Fibroblast of skin of left biceps (primary cell): ENCODE results near the gene NF1.
"Not testable (repeated sequence)": the region's sequence is repeated elsewhere in the genome, so short reads cannot be mapped to it uniquely, and the experiment has no call there.

ENCODE experiments used
- DNase-seq, 2 experiments: peaks; one replicate each; pipeline ENCODE4 v3.0.0-alpha.2; 2013; ENCODE audit warnings: low read depth in 2 of 2

Gene NF1

GRCh38 chr17:31178951-31179350, 84.2 kb downstream of the NF1 start:
- not testable (repeated sequence) for DNase-seq

- DNase-seq = no peak
These were observed 100.5 kb downstream of the NF1 start for GRCh38 chr17:31195305-31195704.

DNA sequence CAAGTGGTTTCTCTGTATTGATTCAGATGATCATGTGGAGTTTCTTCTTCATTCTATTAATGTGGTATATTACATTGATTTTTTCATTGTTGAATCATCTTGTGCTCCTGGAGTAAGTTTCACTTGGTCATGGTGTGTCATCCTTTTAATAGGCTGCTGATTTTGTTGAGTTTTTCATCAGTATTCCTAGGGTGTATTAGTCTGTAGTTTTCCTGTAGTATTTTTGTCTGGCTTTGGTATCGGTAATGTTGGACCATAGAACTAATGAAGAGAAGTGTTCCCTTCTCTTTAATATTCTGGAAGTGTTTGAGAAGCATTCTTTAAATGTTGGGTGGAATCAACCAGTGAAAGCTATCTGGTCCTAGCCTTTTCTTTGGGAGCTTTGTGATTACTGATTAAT, 103.2 kb downstream of the NF1 start:
- DNase-seq = no peak

- not testable (repeated sequence) for DNase-seq
These were observed 103.9 kb downstream of the NF1 start for GRCh38 chr17:31198666-31199065.

- DNase-seq = no peak
These were observed 105.5 kb downstream of the NF1 start for GRCh38 chr17:31200287-31200686.

DNA sequence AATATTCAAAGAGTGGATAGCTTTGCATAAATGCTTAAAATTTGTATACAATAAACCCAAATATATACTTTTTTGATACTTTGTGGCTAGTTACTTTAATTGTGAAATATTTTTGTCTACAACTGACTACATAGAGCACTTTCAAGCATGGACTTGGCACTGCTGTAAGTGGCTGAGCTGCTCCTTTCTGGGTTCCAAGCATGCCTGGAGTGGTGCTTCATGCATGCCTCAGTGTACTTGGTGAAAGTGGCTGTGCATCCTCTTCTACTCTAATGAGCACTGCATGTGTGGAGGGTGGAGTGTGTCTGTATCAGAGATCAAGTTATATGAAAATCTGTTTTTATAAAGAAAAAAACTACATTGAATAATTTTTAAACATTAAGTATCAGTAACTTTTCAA, 108.2 kb downstream of the NF1 start:
- DNase-seq = no peak

GRCh38 chr17:31211352-31212012, 116.7 kb downstream of the NF1 start:
- no peak for DNase-seq

- DNase-seq = peak; percentile 68 to 77
These were observed 121.4 kb downstream of the NF1 start for GRCh38 chr17:31216031-31216751.

DNA sequence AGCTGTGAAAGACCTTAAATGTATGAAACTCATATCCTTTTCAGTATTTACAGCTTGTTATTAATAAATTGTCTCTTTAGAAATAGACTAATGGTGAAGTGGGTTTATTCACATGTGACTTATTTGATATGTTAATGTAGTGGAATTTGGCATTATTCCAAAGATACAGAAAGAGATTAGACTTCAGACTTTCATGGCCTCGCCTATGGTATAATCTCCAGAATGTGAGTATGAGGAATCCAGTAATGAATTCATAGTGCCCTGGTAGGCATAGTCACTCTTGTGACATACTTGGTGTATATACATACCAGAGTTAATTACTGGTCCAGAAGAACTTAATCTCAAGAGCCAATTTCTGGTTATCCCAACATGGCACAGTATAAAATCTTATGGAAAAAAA, 129.6 kb downstream of the NF1 start:
- no peak for DNase-seq

- no peak for DNase-seq
These were observed 131.1 kb downstream of the NF1 start for GRCh38 chr17:31225831-31226230.

- no peak for DNase-seq
These were observed 131.6 kb downstream of the NF1 start for GRCh38 chr17:31226373-31226772.

DNA sequence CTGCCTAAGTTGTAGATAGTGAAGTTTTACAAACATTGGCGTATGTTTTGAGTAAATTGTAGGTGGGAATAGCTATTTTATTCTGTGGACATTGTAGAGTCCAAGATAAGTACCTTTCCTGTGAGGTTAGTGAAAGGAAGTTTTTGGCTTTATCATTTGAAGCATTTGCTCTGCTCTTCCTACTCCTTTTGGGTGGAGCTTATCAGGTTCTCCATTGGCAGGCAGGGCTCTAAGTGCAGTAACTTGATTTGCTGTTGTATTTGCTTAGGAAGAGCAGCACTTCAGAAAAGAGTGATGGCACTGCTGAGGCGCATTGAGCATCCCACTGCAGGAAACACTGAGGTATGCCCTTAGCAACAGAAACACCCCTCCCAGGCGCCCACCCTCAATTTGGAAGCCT, 132.2 kb downstream of the NF1 start:
- DNase-seq = no peak

- DNase-seq = no peak
These were observed 137.1 kb downstream of the NF1 start for GRCh38 chr17:31231852-31232251.

DNA sequence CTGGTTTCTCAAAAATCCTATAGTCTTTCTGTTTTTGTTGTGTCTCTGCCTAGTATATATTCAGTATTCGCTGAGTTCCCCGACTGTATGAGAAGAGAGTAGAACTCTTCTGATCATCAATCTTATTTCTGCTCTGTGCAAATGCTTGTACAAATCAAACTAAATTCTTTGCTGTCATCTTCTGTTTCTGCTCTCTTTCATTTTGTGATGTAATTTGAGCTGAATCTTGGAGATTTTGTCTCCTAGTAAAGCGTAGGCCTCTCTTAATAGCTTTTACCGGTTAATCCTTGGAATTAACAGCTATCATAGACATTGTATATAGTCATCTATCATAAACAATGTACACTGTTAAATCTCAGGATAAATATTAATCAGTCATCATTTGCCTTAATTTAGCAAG, 140.3 kb downstream of the NF1 start:
- no peak for DNase-seq

DNA sequence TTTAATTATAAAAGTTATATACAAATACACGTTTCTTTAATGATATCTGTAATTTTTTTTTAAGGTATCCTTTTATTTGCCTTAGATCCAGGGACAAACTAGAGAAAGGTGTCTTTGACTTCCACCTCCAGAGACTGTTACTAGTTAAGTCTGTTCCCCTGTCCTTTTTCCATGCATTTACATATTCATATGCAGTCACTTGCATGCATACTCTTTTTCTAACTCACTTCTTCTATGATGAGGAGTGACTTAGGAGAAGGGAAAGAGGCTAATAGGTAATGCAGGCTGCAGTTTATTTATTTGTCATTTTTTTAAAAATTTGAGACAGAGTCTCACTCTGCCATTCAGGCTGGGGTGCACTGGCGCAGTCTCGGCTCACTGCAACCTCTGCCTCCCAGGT, 141.4 kb downstream of the NF1 start:
- no peak for DNase-seq

DNA sequence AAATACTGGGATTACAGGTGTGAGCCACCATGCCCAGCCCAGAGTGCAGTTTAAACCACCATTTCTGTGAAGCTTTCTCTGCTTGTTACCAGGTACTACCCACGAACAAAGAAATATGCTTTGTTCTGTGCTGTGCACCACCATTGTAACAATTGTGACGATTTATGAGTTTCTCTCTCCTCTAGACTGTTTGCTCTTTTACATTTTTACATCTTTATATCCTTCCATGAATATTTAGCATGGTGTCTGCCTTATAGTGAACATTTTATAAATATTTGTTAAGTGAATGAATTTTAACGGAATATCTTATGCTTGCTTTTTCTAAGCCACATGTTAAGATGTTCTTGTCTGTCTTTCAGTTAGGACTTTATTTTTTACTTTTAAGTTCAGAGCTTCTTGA, 141.9 kb downstream of the NF1 start:
- no peak for DNase-seq

- no peak for DNase-seq
These were observed 146.3 kb downstream of the NF1 start for GRCh38 chr17:31241116-31241515.

- DNase-seq = peak; percentile 55 to 61
These were observed 154.4 kb downstream of the NF1 start for GRCh38 chr17:31248986-31249834.

GRCh38 chr17:31249835-31250141, 155.0 kb downstream of the NF1 start:
- no peak for DNase-seq

DNA sequence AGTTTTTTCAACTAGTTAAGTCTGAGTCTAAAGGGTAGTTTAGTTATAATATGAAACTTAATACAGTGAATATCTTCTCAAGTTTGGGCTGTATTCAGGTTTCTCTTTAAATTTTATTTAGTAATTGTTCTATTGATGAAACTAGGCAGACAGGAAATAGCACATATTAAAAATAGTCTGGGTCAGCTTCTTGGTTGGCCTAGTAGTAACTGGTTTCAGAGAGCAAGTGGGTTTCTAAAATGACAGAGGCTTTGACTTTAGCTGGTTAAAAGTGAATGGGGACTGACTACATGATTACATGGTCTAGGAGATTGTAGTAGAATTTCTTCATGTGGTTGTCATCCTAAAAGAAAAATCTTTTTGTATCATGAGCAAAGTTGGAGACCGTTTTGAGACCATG, 155.5 kb downstream of the NF1 start:
- DNase-seq = no peak

DNA sequence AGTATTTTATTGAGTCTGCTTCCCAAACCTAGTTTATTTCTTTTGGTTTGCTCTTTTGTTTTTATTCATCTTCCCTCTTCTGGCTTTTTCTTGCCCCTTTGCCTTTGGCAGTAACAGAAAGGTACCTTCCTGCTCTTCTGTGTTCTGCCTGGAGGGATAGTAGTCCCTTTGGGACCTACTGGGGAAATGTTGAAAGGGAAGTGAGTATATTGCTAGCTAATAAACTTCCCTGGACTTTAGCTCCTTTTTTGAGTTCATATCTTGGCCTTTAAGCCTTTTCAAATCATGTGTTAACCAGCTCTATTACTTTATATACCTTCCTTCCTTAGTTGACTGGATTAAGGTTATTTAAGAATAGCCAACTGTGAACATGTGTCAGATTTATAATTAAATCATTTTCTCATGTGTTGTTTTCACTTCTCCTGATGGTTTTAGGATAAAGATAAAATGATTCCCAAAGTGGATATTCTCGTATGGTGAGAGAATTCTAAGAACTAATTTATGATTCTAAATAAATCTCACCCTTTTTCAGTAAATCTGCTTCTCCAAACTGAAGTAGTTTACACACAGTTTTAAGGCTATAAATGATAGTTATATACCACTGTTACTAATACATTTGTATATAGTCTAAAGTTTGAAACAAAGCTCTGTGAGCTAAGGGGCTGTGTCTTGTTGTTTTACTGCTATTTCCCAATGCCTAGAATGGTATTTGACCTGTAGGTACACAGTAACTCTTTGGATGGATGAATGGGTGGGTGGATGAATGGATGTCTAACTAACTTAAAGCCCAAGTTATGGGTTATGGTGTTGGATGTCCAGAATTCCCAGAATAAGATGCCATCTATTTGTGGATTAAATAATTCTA, 156.6 kb downstream of the NF1 start:
- no peak for DNase-seq

DNA sequence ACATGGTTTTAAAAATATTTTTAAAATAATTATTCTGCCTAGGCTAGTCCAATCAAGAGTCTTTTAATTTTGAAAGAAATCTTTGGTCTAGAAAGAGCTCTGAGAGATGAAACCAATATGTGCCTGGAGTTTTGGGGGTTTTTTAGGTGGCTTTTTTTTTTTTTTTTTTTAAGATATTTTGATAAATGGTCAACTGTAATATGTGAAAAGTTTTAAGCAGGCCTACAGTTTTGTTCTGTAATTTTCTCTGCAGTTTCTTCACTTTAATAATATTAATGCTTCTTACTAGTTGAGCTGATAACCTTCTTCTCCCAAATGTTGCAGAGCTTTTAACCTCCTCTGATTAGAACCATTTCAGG, 157.2 kb downstream of the NF1 start:
- no peak for DNase-seq
